Small intestine (tissue), 7 donors: ENCODE results near the gene LRRC40. TPM values are rescaled to one million over a fixed set of nuclear protein-coding genes. Genes with fewer than 3 reads are reported as not detected.

Experiments used
- DNase-seq, 2 donors: peaks; one replicate each; pipeline versions ENCODE4 v3.0.0 to v3.0.0-alpha.2; 2013
- FAIRE-seq: peaks from 2 replicates; lab custom pipeline; 2012; peaks lifted over from hg19 to GRCh38; lab: Jason Lieb, UNC
- H3K27ac ChIP-seq, 3 donors: one replicate each; pipeline ENCODE4 v1.5.1; 2013; ENCODE audit warnings: low read length in 2 of 3, mild to moderate bottlenecking in 2 of 3, control low read depth in 1 of 3, inconsistent platforms in 1 of 3, low read depth in 1 of 3, moderate library complexity in 1 of 3
- H3K27me3 ChIP-seq, 3 donors: one replicate each; pipeline ENCODE4 v1.6.1; 2013; ENCODE audit warnings: low read length in 3 of 3, inconsistent platforms in 1 of 3; ENCODE audit not compliant: control insufficient read depth in 3 of 3, insufficient read depth in 3 of 3
- H3K36me3 ChIP-seq, 3 donors: one replicate each; pipeline ENCODE4 v1.6.1; 2013; ENCODE audit warnings: low read length in 3 of 3, inconsistent platforms in 1 of 3, low read depth in 1 of 3, mild to moderate bottlenecking in 1 of 3, moderate library complexity in 1 of 3; ENCODE audit not compliant: control insufficient read depth in 3 of 3, insufficient read depth in 2 of 3
- H3K4me1 ChIP-seq, 3 donors: one replicate each; pipeline ENCODE4 v1.6.1; 2013; ENCODE audit warnings: low read length in 2 of 3, inconsistent platforms in 1 of 3, low read depth in 1 of 3, mild to moderate bottlenecking in 1 of 3, moderate library complexity in 1 of 3; ENCODE audit not compliant: control insufficient read depth in 3 of 3, insufficient read depth in 2 of 3
- H3K4me3 ChIP-seq, 3 donors: one replicate each; pipeline ENCODE4 v1.5.1; 2013; ENCODE audit warnings: low read length in 3 of 3, control low read depth in 1 of 3, inconsistent platforms in 1 of 3, low read depth in 1 of 3, mild to moderate bottlenecking in 1 of 3, moderate library complexity in 1 of 3
- H3K9me3 ChIP-seq, 2 donors: one replicate each; pipeline ENCODE4 v1.6.1; 2013; ENCODE audit warnings: low read depth in 1 of 2, low read length in 1 of 2; ENCODE audit not compliant: control insufficient read depth in 2 of 2, insufficient read depth in 1 of 2
- WGBS, 3 donors: extraction: QIAGEN DNeasy Blood & Tissue Kit; methylation state at CpG; one replicate each; pipeline ENCODE4 v1.1.7; 2013; 5-methylcytosine and 5-hydroxymethylcytosine counted together
- polyA plus RNA-seq, 4 donors: library from polyadenylated mRNA; stranded (reverse) in 3 of 4; unstranded in 1 of 4; fragments of 200-250 nt in 3 of 4; fragments of 120-200 nt in 1 of 4; gene quantifications; one replicate each; pipeline versions ENCODE4 v1.2.1 to v1.2.3, GENCODE V29; 2013
- donor health status: healthy with polysubstance abuse.
- donor health status: control.
- donor health status: control.
- donor health status: Bipolar disorder and iron deficiency.
- donor health status: healthy.

LRRC40 gene
- polyA plus RNA-seq, 4 donors = 11.5 to 19.2 (median 14.6) TPM

DNA sequence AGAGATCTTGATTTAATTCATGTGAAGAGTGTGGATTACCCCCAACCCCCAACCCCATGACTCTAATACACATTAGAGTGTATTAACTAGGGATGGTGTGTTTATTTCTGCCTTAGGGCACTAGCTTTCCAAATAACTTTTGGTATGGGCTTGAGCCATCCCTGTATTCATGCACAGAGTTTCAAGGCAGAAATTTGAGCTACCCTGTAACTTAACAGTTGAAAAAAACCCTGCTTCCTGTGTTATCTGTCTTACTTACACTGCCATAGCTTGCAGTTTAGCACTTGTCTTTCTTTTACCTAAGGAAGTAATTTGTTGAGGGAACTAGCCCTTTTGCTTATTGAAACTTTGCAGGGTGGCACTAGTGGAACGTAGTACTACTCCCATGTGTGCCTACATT, 22.1 kb upstream of the LRRC40 start:
- Histone ChIP-seq H3K4me1 (peaks cover 0 to 7% (median 2%) of the 10 kb centered on the region in 3 donors), H3K9me3 (no peaks in the 10 kb centered on the region), H3K36me3 (peaks cover 7 to 16% (median 8%) of the 10 kb centered on the region in 3 donors), H3K27me3 (no peaks in the 10 kb centered on the region), H3K4me3 (no peak overlapping the region), H3K27ac (no peak overlapping the region)
- WGBS, 3 donors = 34 to 64% (median 59%) methylated on average over 1 of the region's 1 CpG
- DNase-seq (no peak), FAIRE-seq (no peak)

GRCh38 chr1:70224954-70225353, 19.6 kb upstream of the LRRC40 start:
- Histone ChIP-seq H3K27ac (no peak overlapping the region), H3K9me3 (no peaks in the 10 kb centered on the region), H3K27me3 (no peaks in the 10 kb centered on the region), H3K4me1 (peaks cover 0 to 7% (median 2%) of the 10 kb centered on the region in 3 donors), H3K36me3 (peaks cover 3 to 10% (median 5%) of the 10 kb centered on the region in 3 donors), H3K4me3 (no peak overlapping the region)
- WGBS, 3 donors = 84 to 94% (median 84%) methylated on average over 2 of the region's 2 CpGs
- FAIRE-seq (no peak), DNase-seq (no peak)

GRCh38 chr1:70222716-70223235, 17.4 kb upstream of the LRRC40 start:
- peaks cover 0 to 7% (median 2%) of the 10 kb centered on the region in 3 donors for H3K4me1 ChIP-seq
- no peak overlapping the region for H3K4me3 ChIP-seq
- H3K27me3 ChIP-seq = no peaks in the 10 kb centered on the region
- 13 to 21% (median 15%) methylated on average over 3 of the region's 3 CpGs for WGBS, 3 donors
- H3K9me3 ChIP-seq = no peaks in the 10 kb centered on the region
- FAIRE-seq = peak; percentile 85
- H3K36me3 ChIP-seq = peaks cover 5 to 8% (median 6%) of the 10 kb centered on the region in 3 donors
- peak overlapping the region in 1 of 3 donors; percentile 99 for H3K27ac ChIP-seq
- no peak for DNase-seq

- Histone ChIP-seq H3K4me1 (peaks cover 0 to 7% (median under 1%) of the 10 kb centered on the region in 3 donors), H3K36me3 (peaks cover 3 to 7% (median 5%) of the 10 kb centered on the region in 3 donors), H3K4me3 (peak within 1 kb of the TSS; percentile 60 to 83 (median 74)), H3K9me3 (no peaks in the 10 kb centered on the region), H3K27me3 (no peaks in the 10 kb centered on the region), H3K27ac (peak within 1 kb of the TSS; percentile 99)
- no peak for FAIRE-seq
- DNase-seq = peak; percentile 93 to 99
- WGBS, 3 donors = 0 to 1% (median 0%) methylated on average over 63 to 74 of the region's 74 CpGs
Observed at GRCh38 chr1:70221238-70222121, 16.1 kb upstream of the LRRC40 start, which contains the start of gene SRSF11. Gene SRSF11 (plus strand): TSS chr1:70221380. CDS start chr1:70221637, 257 bp downstream.

- peak overlapping the region; percentile 99 for H3K27ac ChIP-seq
- peaks cover 0 to 7% (median 0%) of the 10 kb centered on the region in 3 donors for H3K4me1 ChIP-seq
- peak overlapping the region in 2 of 3 donors; percentile 60 to 83 for H3K4me3 ChIP-seq
- DNase-seq (no peak), FAIRE-seq (no peak)
- 53 to 54% (median 54%) methylated on average over 17 of the region's 17 CpGs for WGBS, 3 donors
- no peaks in the 10 kb centered on the region for H3K9me3 ChIP-seq
- H3K27me3 ChIP-seq = no peaks in the 10 kb centered on the region
- peaks cover 3 to 10% (median 5%) of the 10 kb centered on the region in 3 donors for H3K36me3 ChIP-seq
Observed at GRCh38 chr1:70220517-70221237, 15.3 kb upstream of the LRRC40 start.

DNA sequence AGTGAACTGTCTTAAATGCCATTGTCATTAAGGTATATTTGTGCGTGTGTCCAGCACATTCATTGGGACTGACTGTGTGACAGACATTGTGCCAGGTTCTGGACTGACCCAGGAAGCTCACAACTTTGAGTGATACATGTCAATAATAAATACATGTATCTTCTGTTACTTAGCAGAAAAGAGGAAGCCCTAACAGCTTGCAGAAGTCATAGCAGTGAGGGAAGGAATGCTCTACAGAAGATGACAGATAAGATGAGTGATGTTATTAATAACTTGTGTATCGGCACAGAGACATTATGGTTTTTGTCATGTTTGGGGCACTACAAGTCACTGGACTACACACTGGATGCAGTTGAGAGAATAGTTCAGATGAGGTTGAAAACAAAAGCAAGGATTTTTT, 14.6 kb upstream of the LRRC40 start:
- FAIRE-seq = no peak
- H3K27ac ChIP-seq = no peak overlapping the region
- H3K4me1 ChIP-seq = peaks cover 0 to 7% (median 0%) of the 10 kb centered on the region in 3 donors
- no peaks in the 10 kb centered on the region for H3K9me3 ChIP-seq
- 89 to 99% (median 91%) methylated on average over 2 of the region's 2 CpGs for WGBS, 3 donors
- no peak overlapping the region for H3K4me3 ChIP-seq
- no peaks in the 10 kb centered on the region for H3K27me3 ChIP-seq
- no peak for DNase-seq
- peaks cover 0 to 11% (median 0%) of the 10 kb centered on the region in 3 donors for H3K36me3 ChIP-seq

DNA sequence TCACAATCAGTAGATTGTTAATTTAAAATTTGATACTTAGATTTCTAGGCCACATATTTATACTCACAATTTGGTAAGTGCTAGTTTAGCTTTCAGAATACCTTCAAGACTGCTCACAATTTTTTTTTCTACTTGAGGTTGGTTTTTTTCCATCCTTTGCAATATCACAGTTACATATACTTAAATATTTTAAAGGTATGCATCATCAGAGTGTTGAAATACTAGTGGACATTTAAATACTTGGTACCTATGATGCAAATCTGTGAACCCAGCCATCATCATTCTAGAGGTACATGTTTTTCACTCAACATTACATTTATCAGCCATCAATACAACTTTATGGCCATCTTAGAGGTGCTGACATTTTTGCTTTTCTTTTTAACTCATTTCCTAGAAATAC, 6.2 kb upstream of the LRRC40 start:
- DNase-seq = no peak
- Histone ChIP-seq H3K4me3 (no peak overlapping the region), H3K27ac (no peak overlapping the region), H3K4me1 (peaks cover 4 to 8% (median 8%) of the 10 kb centered on the region in 3 donors), H3K36me3 (peaks cover 0 to 29% (median 0%) of the 10 kb centered on the region in 3 donors), H3K27me3 (no peaks in the 10 kb centered on the region), H3K9me3 (no peaks in the 10 kb centered on the region)
- no peak for FAIRE-seq

DNA sequence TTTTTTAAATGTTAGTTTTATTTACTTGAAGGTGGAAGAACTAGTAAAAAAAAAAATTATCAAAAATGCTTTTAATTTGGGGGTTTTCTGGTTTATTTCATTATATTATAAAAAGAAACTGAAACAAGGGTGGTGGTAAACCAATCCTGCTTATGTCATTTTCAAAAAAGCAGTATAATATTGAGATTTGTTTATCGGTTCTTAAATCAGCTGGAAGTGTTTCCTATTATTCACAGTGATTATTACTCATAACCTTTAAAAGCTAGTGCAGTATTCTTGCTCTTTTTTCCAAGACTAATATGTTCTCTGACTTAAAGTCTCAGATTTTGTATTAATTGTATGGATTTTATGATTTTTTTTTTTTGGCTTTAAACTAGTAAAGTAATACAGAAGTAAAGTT, 5.4 kb upstream of the LRRC40 start:
- Histone ChIP-seq H3K4me1 (peaks cover 4 to 8% (median 8%) of the 10 kb centered on the region in 3 donors), H3K9me3 (no peaks in the 10 kb centered on the region), H3K4me3 (no peak overlapping the region), H3K27me3 (no peaks in the 10 kb centered on the region), H3K36me3 (peaks cover 0 to 24% (median 0%) of the 10 kb centered on the region in 3 donors), H3K27ac (no peak overlapping the region)
- WGBS, 3 donors = 48 to 89% (median 73%) methylated on average over 1 of the region's 1 CpG
- FAIRE-seq (no peak), DNase-seq (no peak)
